Lung (tissue), 12 donors: ENCODE measurements around the gene TNFRSF11A. TPM values are rescaled to one million over a fixed set of nuclear protein-coding genes. Genes with fewer than 3 reads are reported as not detected.

Source experiments
- ATAC-seq: fragments of 200-7000 bp; cut with Tn5 transposase; one replicate; pipeline ENCODE4 v1.9.1; 2020; ENCODE audit warnings: moderate number of reproducible peaks; ENCODE audit not compliant: insufficient read depth, low FRiP score
- DNase-seq, 3 donors: peaks; one replicate each; pipeline ENCODE4 v3.0.0-alpha.2; 2013 to 2017
- H3K27ac ChIP-seq, 2 donors: one replicate each; pipeline ENCODE4 v1.5.1; 2013; ENCODE audit warnings: mild to moderate bottlenecking in 2 of 2, moderate library complexity in 2 of 2, control low read depth in 1 of 2, inconsistent platforms in 1 of 2, low read depth in 1 of 2, low read length in 1 of 2
- H3K27me3 ChIP-seq, 3 donors: one replicate each; pipeline ENCODE4 v1.5.1; 2013; ENCODE audit warnings: low read length in 2 of 3; ENCODE audit not compliant: control insufficient read depth in 3 of 3, insufficient read depth in 3 of 3
- H3K36me3 ChIP-seq, 4 donors: one replicate each; pipeline ENCODE4 v1.5.1; 2013; ENCODE audit warnings: low read length in 4 of 4, mild to moderate bottlenecking in 1 of 4, moderate library complexity in 1 of 4; ENCODE audit not compliant: control insufficient read depth in 4 of 4, insufficient read depth in 4 of 4
- H3K4me1 ChIP-seq, 5 donors: one replicate each; pipeline ENCODE4 v1.5.1; 2013; ENCODE audit warnings: low read length in 5 of 5, mild to moderate bottlenecking in 2 of 5, moderate library complexity in 1 of 5; ENCODE audit not compliant: control insufficient read depth in 5 of 5, insufficient read depth in 5 of 5
- H3K4me3 ChIP-seq: one replicate; pipeline ENCODE4 v1.5.1; 2013; ENCODE audit warnings: mild to moderate bottlenecking, control low read depth, moderate library complexity
- H3K9ac ChIP-seq, 2 donors: one replicate each; pipeline ENCODE4 v1.5.1; 2013; ENCODE audit warnings: low read length in 2 of 2, control low read depth in 1 of 2; ENCODE audit not compliant: insufficient read depth in 1 of 2
- H3K9me3 ChIP-seq, 4 donors: one replicate each; pipeline ENCODE4 v1.5.1; 2013; ENCODE audit warnings: low read length in 3 of 4, mild to moderate bottlenecking in 1 of 4, moderate library complexity in 1 of 4; ENCODE audit not compliant: control insufficient read depth in 4 of 4, insufficient read depth in 3 of 4
- CTCF ChIP-seq: IDR thresholded peaks from 2 replicates; pipeline ENCODE4 v1.5.1; 2012; ENCODE audit warnings: mild to moderate bottlenecking; ENCODE audit errors: control extremely low read depth, extremely low read depth
- WGBS, 2 donors: extraction: QIAGEN DNeasy Blood & Tissue Kit; methylation state at CpG; one replicate each; pipeline ENCODE4 v1.1.7; 2013; 5-methylcytosine and 5-hydroxymethylcytosine counted together
- polyA plus RNA-seq, 2 donors: library from polyadenylated mRNA; stranded (reverse); fragments of 200-250 nt; gene quantifications; one replicate each; pipeline ENCODE4 v1.2.1, GENCODE V29; 2013
- total RNA-seq, 2 donors: library from RNA; depleted of rRNA in 1 of 2; stranded (reverse); fragments of >200 nt in 1 of 2; gene quantifications; one replicate each; pipeline ENCODE4 v1.2.1, GENCODE V29; 2014 to 2021
- donor health status: control.
- donor health status: control.
- donor health status: Bipolar disorder and iron deficiency.
- donor health status: healthy.
- donor health status: DM: yes; HTN: yes; CAD: no.

Gene TNFRSF11A
- total and polyA plus RNA-seq, 4 donors, result 1.0 to 7.8 (median 2.8) TPM

- TF ChIP-seq CTCF, result no peak
- Histone ChIP-seq H3K9ac (no peak overlapping the region), H3K4me3 (no peak overlapping the region), H3K9me3 (no peaks in the 10 kb centered on the region), H3K4me1 (peaks cover 0 to 4% (median 0%) of the 10 kb centered on the region in 5 donors), H3K27ac (no peak overlapping the region), H3K36me3 (peaks cover 7 to 16% (median 12%) of the 10 kb centered on the region in 4 donors), H3K27me3 (no peaks in the 10 kb centered on the region)
- WGBS, 2 donors, result 38 to 73% methylated on average over 2 of the region's 2 CpGs
- DNase-seq (no peak), ATAC-seq (no peak)
Observed at GRCh38 chr18:62288665-62289008, 36.5 kb upstream of the TNFRSF11A start.

GRCh38 chr18:62289047-62289446 lies 36.1 kb upstream of the TNFRSF11A start:
- WGBS, 2 donors, result 87 to 98% methylated on average over 2 of the region's 2 CpGs

GRCh38 chr18:62294073-62294472 lies 31.0 kb upstream of the TNFRSF11A start:
- no peaks in the 10 kb centered on the region for H3K4me1 ChIP-seq
- TF ChIP-seq CTCF, result no peak
- ATAC-seq (no peak), DNase-seq (no peak)
- no peak overlapping the region for H3K9ac ChIP-seq
- peaks cover 3 to 15% (median 5%) of the 10 kb centered on the region in 4 donors for H3K36me3 ChIP-seq
- no peaks in the 10 kb centered on the region for H3K27me3 ChIP-seq
- H3K4me3 ChIP-seq, result no peak overlapping the region
- H3K27ac ChIP-seq, result no peak overlapping the region
- H3K9me3 ChIP-seq, result no peaks in the 10 kb centered on the region

More at GRCh38 chr18:62289047-62289446, 36.1 kb upstream of the TNFRSF11A start:
- Histone ChIP-seq H3K36me3 (peaks cover 5 to 15% (median 10%) of the 10 kb centered on the region in 4 donors), H3K4me3 (no peak overlapping the region), H3K27me3 (no peaks in the 10 kb centered on the region), H3K9me3 (no peaks in the 10 kb centered on the region), H3K9ac (no peak overlapping the region), H3K27ac (no peak overlapping the region), H3K4me1 (peaks cover 0 to 2% (median 0%) of the 10 kb centered on the region in 5 donors)
- ATAC-seq (no peak), DNase-seq (no peak)
- no peak for TF ChIP-seq CTCF

- 93 to 97% methylated on average over 3 of the region's 3 CpGs for WGBS, 2 donors
- ATAC-seq, result no peak
- H3K36me3 ChIP-seq, result peaks cover 3 to 25% (median 4%) of the 10 kb centered on the region in 4 donors
Observed at GRCh38 chr18:62300359-62300963, 24.6 kb upstream of the TNFRSF11A start.

More at GRCh38 chr18:62300359-62300963, 24.6 kb upstream of the TNFRSF11A start:
- TF ChIP-seq CTCF, result no peak
- H3K27me3 ChIP-seq, result no peaks in the 10 kb centered on the region
- DNase-seq, result no peak
- no peak overlapping the region for H3K9ac ChIP-seq
- no peaks in the 10 kb centered on the region for H3K9me3 ChIP-seq
- H3K4me1 ChIP-seq, result no peaks in the 10 kb centered on the region
- no peak overlapping the region for H3K27ac ChIP-seq
- H3K4me3 ChIP-seq, result no peak overlapping the region
